Panc1 (cell line): Measurements from ENCODE around the gene MAF. TPM values are rescaled to one million over a fixed set of nuclear protein-coding genes. Genes with fewer than 3 reads are reported as not detected.

Source experiments
- ATAC-seq: fragments of 200-7000 bp; cut with Tn5 transposase; 2 replicates; pipeline ENCODE4 v1.9.1; 2020; ENCODE audit warnings: mild to moderate bottlenecking, moderate library complexity
- BruUV-seq: library from RNA; stranded (reverse); fragments of 400-500 nt; replicated peaks from 2 replicates; lab custom pipeline; 2021; lab: Mats Ljungman, UMichigan
- CTCF ChIA-PET: fragments of 300-600 bp; sonication (Branson Sonifier 250); formaldehyde crosslinking; loops from one replicate; lab custom pipeline; 2022; ENCODE audit warnings: antibody characterized with exemption; lab: Charles Lee
- POLR2A ChIA-PET: fragments of 300-600 bp; sonication (Branson Sonifier 250); formaldehyde crosslinking; loops from one replicate; lab custom pipeline; 2022; ENCODE audit warnings: antibody characterized with exemption; lab: Charles Lee
- DNase-seq: peaks from one replicate; pipeline ENCODE4 v3.0.0-alpha.2; 2010; ENCODE audit warnings: low read depth, low spot score
- H3K27ac ChIP-seq: 2 replicates; pipeline ENCODE4 v1.5.1; 2011; ENCODE audit warnings: mild to moderate bottlenecking, low read length, inconsistent platforms
- H3K27me3 ChIP-seq: fragments of 200-500 bp; sonication (Bioruptor generic); 2 replicates; pipeline ENCODE4 v1.6.0; 2014; ENCODE audit warnings: low read length, inconsistent platforms; ENCODE audit not compliant: control insufficient read depth, insufficient read depth
- H3K36me3 ChIP-seq: fragments of 200-500 bp; sonication (Bioruptor generic); 2 replicates; pipeline ENCODE4 v1.5.1; 2014; ENCODE audit warnings: inconsistent platforms, mild to moderate bottlenecking, low read length, moderate library complexity; ENCODE audit not compliant: control insufficient read depth, insufficient read depth
- H3K4me1 ChIP-seq: 2 replicates; pipeline ENCODE4 v1.5.1; 2011; ENCODE audit warnings: inconsistent platforms, mild to moderate bottlenecking, low read length, moderate library complexity; ENCODE audit not compliant: control insufficient read depth, insufficient read depth
- H3K4me3 ChIP-seq, 2 experiments: 2 replicates each; pipeline ENCODE4 v1.5.1; 2011 to 2012; ENCODE audit warnings: low read depth in 2 of 2, low read length in 2 of 2, mild to moderate bottlenecking in 2 of 2, inconsistent platforms in 1 of 2, moderate library complexity in 1 of 2
- H3K9me3 ChIP-seq: fragments of 200-500 bp; sonication (Bioruptor generic); 2 replicates; pipeline ENCODE4 v1.5.1; 2014; ENCODE audit warnings: low read depth, mild to moderate bottlenecking, inconsistent platforms, low read length, moderate library complexity; ENCODE audit not compliant: control insufficient read depth, insufficient read depth
- CTCF ChIP-seq: fragments of 450-650 bp; IDR thresholded peaks from 2 replicates; pipeline ENCODE4 v1.5.1; 2017; ENCODE audit warnings: mild to moderate bottlenecking
- POLR2AphosphoS5 ChIP-seq: IDR thresholded peaks from 2 replicates; pipeline ENCODE4 v1.6.1; 2012; ENCODE audit warnings: mild to moderate bottlenecking, low read depth, low read length, moderate library complexity
- SIN3A ChIP-seq: IDR thresholded peaks from 2 replicates; pipeline ENCODE4 v1.6.1; 2012; ENCODE audit warnings: low read depth, mild to moderate bottlenecking, low read length, moderate library complexity, borderline replicate concordance; ENCODE audit not compliant: insufficient read depth
- TCF7L2 ChIP-seq: IDR thresholded peaks from 2 replicates; pipeline ENCODE4 v1.6.1; 2011; ENCODE audit warnings: mild to moderate bottlenecking, low read depth, low read length, inconsistent platforms
- in situ Hi-C: cut with HindIII; loops from 2 replicates; pipeline ENCODE4 v1.10.0; 2016; ENCODE audit warnings: low sequenced_read_pairs, low pct_unique_long_range_greater_than_20kb
- intact Hi-C: fragments of 100-400 bp; cut with micrococcal nuclease; formaldehyde crosslinking; loops from one replicate; pipeline ENCODE4 v1.10.0; 2022; ENCODE audit not compliant: unreplicated experiment
- total RNA-seq: library from RNA; stranded (reverse); gene quantifications from one replicate; pipeline ENCODE4 v1.2.1, GENCODE V29; 2021; ENCODE audit not compliant: unreplicated experiment
- TF ChIP-seq, protein P1 (sequence below), 2 experiments: IDR thresholded peaks; 2 replicates each; pipeline ENCODE4 v1.6.1; 2011 to 2012; ENCODE audit warnings: low read depth in 2 of 2, control low read depth in 1 of 2, low read length in 1 of 2, mild to moderate bottlenecking in 1 of 2, moderate library complexity in 1 of 2; ENCODE audit not compliant: insufficient read depth in 1 of 2

Gene MAF
- total RNA-seq, 1 experiment from 2014 or later = 0.46 TPM

DNA sequence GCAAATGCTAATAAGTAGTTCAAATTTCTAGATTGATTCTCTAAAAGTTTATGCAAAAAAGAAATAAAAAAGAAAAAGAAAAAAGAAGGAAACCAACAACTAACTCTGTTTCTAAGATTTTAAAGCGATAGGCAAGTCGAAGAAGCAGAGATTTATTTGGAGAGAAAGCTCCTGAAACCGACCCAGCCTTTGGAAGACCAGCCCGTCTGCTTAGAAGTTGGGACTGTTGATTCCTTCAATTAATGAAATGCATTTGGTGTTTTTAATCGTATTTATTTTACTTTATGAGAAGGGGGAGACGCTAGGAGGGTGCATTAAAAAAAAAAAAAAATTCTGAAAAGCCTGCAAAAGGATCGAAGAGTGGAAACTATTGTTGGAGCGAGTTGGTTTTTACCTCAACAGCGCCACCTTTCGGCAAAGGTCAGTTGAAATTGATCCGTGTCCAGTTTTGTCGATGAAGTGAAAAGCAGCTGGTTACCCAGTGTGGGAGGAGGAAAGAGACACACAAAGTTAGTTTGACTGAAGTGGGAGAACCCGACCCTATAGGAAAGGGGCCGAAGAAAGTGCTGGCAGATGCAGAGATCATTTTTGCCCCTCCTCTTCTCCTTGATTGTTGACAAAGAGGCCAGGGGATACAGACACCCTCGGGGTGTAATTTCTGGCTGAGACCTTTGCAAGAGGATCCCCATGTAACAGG lies 1.5 kb upstream of the MAF start:
- POLR2A ChIA-PET = no interaction called here

DNA sequence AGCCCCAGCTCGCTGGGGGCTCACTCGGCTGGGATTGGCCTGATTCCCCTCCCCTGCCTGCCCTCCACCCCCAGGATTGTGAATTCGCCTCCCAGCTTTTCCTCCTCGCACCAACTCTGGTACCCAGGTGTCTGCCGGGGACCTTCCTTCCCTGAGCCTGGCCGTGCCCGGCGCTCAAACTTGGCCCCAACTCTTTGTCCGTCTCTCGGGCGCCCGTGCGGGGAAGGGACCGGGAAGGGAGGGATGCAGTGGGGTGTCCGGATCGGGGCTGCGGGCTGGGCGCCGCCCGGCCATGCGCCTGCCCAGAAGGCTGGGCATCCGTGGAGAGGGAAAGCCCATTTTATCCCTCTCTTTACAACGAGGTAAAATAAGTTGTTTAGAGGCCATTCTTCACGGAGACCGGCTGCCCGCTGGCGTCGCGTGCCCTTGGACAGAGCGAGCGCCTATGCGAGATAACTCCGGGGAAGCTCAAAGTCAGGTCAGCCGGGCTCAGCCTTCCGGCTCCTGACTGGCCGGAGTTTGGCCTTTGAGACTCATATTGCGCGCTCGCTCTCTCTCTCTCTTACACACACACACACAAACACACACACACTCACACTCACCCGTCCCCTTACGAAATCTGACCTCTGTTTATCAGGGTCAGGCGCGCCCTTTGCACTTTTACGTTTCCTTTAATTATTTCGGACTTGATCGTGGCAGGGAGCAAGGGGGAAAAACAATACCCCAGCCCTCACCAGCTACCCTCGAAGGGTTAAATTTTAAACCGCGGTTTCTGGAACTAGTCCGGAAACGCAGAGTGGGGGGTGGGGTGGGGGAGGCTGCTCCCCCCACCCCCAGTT lies 774 bp upstream of the MAF start:
- Histone ChIP-seq H3K9me3 (no peaks in the 10 kb centered on the region), H3K4me3 (peak overlapping the region; percentile 32 to 52), H3K27me3 (peaks cover 14% of the 10 kb centered on the region), H3K4me1 (peaks cover 4% of the 10 kb centered on the region; the same call in 1 of the 2 replicates), H3K27ac (no peak overlapping the region), H3K36me3 (no peaks in the 10 kb centered on the region)
- intact Hi-C loops = loop anchor here (5.0 kb wide), 1 partner anchor 894 kb away; no protein-coding TSS in a partner anchor
- no peak for DNase-seq
- in situ Hi-C loops = no loop called here
- 0 out of 2 replicates have a peak, but pooled peaks have one; percentile 53 for ATAC-seq
- no TSS peak for BruUV-seq
- ChIA-PET CTCF (interaction anchor here (0.5 to 1.1 kb wide), 3 partner anchors 57 to 1061 kb away, joined by 3 to 5 read pairs (median 3); no protein-coding TSS in a partner anchor), POLR2A (no interaction called here)
- TF ChIP-seq POLR2AphosphoS5 (no peak), SIN3A (no peak), TCF7L2 (no peak), CTCF (no peak)
- TF ChIP-seq, protein P1, sequence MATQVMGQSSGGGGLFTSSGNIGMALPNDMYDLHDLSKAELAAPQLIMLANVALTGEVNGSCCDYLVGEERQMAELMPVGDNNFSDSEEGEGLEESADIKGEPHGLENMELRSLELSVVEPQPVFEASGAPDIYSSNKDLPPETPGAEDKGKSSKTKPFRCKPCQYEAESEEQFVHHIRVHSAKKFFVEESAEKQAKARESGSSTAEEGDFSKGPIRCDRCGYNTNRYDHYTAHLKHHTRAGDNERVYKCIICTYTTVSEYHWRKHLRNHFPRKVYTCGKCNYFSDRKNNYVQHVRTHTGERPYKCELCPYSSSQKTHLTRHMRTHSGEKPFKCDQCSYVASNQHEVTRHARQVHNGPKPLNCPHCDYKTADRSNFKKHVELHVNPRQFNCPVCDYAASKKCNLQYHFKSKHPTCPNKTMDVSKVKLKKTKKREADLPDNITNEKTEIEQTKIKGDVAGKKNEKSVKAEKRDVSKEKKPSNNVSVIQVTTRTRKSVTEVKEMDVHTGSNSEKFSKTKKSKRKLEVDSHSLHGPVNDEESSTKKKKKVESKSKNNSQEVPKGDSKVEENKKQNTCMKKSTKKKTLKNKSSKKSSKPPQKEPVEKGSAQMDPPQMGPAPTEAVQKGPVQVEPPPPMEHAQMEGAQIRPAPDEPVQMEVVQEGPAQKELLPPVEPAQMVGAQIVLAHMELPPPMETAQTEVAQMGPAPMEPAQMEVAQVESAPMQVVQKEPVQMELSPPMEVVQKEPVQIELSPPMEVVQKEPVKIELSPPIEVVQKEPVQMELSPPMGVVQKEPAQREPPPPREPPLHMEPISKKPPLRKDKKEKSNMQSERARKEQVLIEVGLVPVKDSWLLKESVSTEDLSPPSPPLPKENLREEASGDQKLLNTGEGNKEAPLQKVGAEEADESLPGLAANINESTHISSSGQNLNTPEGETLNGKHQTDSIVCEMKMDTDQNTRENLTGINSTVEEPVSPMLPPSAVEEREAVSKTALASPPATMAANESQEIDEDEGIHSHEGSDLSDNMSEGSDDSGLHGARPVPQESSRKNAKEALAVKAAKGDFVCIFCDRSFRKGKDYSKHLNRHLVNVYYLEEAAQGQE (IDR thresholded peaks at IDR 0.05; ENCODE audit: insufficient read depth in 1 of 2, low read depth in 2 of 2, low read length in 1 of 2) = no peak

More for the DNA sequence above, 1.5 kb upstream of the MAF start:
- no TSS peak for BruUV-seq
- no peaks in the 10 kb centered on the region for H3K9me3 ChIP-seq
- H3K27ac ChIP-seq = no peak overlapping the region
- DNase-seq (peak; percentile 30), ATAC-seq (no peak)
- no peaks in the 10 kb centered on the region for H3K36me3 ChIP-seq
- H3K4me1 ChIP-seq = peaks cover 4% of the 10 kb centered on the region; the same call in 1 of the 2 replicates
- in situ Hi-C loops (no loop called here), intact Hi-C loops (loop anchor here (5.0 kb wide), 1 partner anchor 895 kb away; no protein-coding TSS in a partner anchor)
- TF ChIP-seq POLR2AphosphoS5 (no peak), CTCF (peak; percentile 77)
- peaks cover 14% of the 10 kb centered on the region for H3K27me3 ChIP-seq
- CTCF ChIA-PET = interaction anchor here (0.7 kb wide), 7 partner anchors 18 to 1478 kb away, joined by 3 to 6 read pairs (median 4); no protein-coding TSS in a partner anchor
- peak overlapping the region in 1 of 2 experiments; percentile 52; a peak in 1 of 4 replicates for H3K4me3 ChIP-seq
